ENCODE measurements around the gene HES4.

DNA sequence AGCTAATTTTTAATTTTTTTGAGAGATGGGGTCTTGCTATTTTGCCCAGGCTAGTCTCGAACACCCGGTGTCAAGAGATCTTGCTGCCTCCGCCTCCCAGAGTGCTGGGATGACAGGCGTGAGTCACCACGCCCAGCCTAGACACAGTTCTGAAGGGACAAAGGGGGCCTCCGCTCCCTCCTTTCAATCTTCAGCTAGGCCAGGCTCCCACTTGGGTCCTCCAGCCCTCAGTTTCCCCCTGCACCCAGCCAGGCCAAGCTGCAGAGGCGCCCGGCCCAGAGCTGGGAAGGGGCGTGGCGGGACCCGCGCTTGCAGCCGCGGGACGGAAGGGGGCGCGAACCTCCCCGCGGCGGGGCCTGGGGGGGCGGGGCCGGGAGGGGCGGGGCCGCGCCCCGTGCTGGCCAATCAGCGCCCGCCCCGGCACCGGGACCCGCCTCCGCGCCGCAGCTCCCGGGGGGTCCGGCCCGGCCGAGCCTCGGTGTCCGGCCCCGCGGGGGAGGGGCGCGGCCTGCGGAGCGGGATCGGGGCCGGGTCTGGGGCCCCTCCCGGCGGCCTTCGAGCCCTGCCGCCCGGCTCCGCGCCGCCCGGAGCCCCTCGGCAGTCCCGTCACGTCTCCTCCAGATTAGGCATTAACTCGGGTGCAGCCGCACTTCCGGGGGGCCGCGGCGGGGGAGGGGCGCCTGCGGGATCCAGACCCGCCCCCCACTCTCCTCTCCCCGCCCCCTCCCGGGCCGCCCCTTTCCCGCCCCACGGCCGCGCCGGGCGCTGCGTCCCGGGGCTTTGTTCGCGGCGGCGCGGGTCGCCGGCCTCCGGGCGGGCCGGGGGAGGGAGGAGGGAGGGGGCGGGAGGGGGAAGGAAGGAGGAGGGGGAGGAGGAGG, 19.5 kb upstream of the HES4 start:
- no peak for TF ChIP-seq POLR2A (IDR thresholded peaks at IDR 0.05; ENCODE audit: low read depth, low read length)
- no peak for TF ChIP-seq TAF1 (IDR thresholded peaks at IDR 0.05; ENCODE audit: low read depth, low read length)
